CD4-positive, alpha-beta T cell treated with Interleukin-17A for 4 hours (primary cell): ENCODE results near the gene NUDT22.

Experiments
- DNase-seq: peaks from one replicate; pipeline ENCODE4 v3.0.0-alpha.2; 2020; ENCODE audit warnings: mixed read lengths

Gene NUDT22

GRCh38 chr11:64229744-64230170 is 3.7 kb downstream of the NUDT22 start:
- DNase-seq: no peak

- peak; percentile 94 for DNase-seq
Observed at GRCh38 chr11:64230171-64230984, 4.3 kb downstream of the NUDT22 start, which contains the start of gene DNAJC4. Gene DNAJC4 (plus strand): TSS chr11:64230548. CDS start chr11:64230855, 307 bp downstream.

- no peak for DNase-seq
Observed at GRCh38 chr11:64230985-64231365, 4.9 kb downstream of the NUDT22 start.

GRCh38 chr11:64231546-64231945 is 5.5 kb downstream of the NUDT22 start:
- DNase-seq: no peak

- DNase-seq: no peak
Observed at GRCh38 chr11:64232182-64232966, 6.3 kb downstream of the NUDT22 start.

- DNase-seq: no peak
Observed at GRCh38 chr11:64232967-64233315, 6.9 kb downstream of the NUDT22 start.

- peak; percentile 86 for DNase-seq
Observed at GRCh38 chr11:64233913-64234586, 8.0 kb downstream of the NUDT22 start, which contains the start of gene VEGFB. Gene VEGFB (plus strand): TSS chr11:64234584. CDS start chr11:64234834, 250 bp downstream.

GRCh38 chr11:64234647-64235379 is 8.7 kb downstream of the NUDT22 start:
- peak; percentile 73 for DNase-seq

GRCh38 chr11:64235437-64236161 is 9.5 kb downstream of the NUDT22 start:
- DNase-seq: no peak

- DNase-seq: no peak
Observed at GRCh38 chr11:64237484-64237951, 11.4 kb downstream of the NUDT22 start.

GRCh38 chr11:64238076-64238475 is 12.0 kb downstream of the NUDT22 start:
- no peak for DNase-seq

GRCh38 chr11:64238999-64239398 is 12.9 kb downstream of the NUDT22 start:
- no peak for DNase-seq

GRCh38 chr11:64239662-64240434 is 13.8 kb downstream of the NUDT22 start:
- DNase-seq: no peak

- peak; percentile 97 for DNase-seq
Observed at GRCh38 chr11:64240435-64241240, 14.6 kb downstream of the NUDT22 start, which contains the start of gene FKBP2. Gene FKBP2 (plus strand): TSS chr11:64241095. CDS start chr11:64242388, 1,293 bp downstream.

GRCh38 chr11:64241241-64241490 is 15.1 kb downstream of the NUDT22 start:
- DNase-seq: no peak

- DNase-seq: peak; percentile 100
Observed at GRCh38 chr11:64241491-64242374, 15.7 kb downstream of the NUDT22 start.

- no peak for DNase-seq
Observed at GRCh38 chr11:64243236-64243854, 17.3 kb downstream of the NUDT22 start.

GRCh38 chr11:64244107-64244506 is 18.0 kb downstream of the NUDT22 start:
- DNase-seq: no peak

- DNase-seq: peak; percentile 26
Observed at GRCh38 chr11:64244966-64245365, 18.9 kb downstream of the NUDT22 start.
